ENCODE results near the gene PTPN2.

The PTPN2 gene

GRCh38 chr18:12819322-12819721 is 64.7 kb downstream of the PTPN2 start:
- DNase-seq (ENCODE audit: low read depth) = no peak
- H3K4me3 ChIP-seq (ENCODE audit: low read depth, low read length) = no peak overlapping the region
- no peak for TF ChIP-seq CTCF (IDR thresholded peaks at IDR 0.05; ENCODE audit: low read depth, low read length, missing control alignments)

GRCh38 chr18:12818243-12818642 is 65.8 kb downstream of the PTPN2 start:
- no peak for TF ChIP-seq CTCF (IDR thresholded peaks at IDR 0.05; ENCODE audit: low read depth, low read length, missing control alignments)
- no peak for DNase-seq (ENCODE audit: low read depth)
- no peak overlapping the region for H3K4me3 ChIP-seq (ENCODE audit: low read depth, low read length)

DNA sequence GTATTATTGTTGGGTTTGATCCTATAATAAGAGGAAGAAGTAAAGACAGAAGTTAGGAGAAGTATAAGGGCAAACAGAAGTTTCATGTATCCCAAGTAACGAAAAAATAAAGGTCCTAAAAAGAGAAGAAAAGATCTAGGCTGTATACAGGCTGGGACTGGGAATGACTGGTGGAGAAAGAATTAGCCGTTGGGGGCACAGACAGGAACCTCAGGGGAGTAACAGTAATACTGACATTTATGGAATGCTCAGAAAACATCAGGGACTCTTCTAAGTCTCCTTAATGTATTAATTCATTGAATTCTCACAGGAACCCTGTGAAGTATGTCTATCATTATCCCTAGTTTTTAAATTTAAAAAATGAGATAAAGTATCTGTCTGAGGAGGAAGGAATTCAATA is 67.6 kb downstream of the PTPN2 start:
- TF ChIP-seq CTCF (IDR thresholded peaks at IDR 0.05; ENCODE audit: low read depth, low read length, missing control alignments) = no peak
- H3K4me3 ChIP-seq (ENCODE audit: low read depth, low read length) = no peak overlapping the region
- DNase-seq (ENCODE audit: low read depth) = no peak

GRCh38 chr18:12811191-12811950 is 72.7 kb downstream of the PTPN2 start:
- no peak for DNase-seq (ENCODE audit: low read depth)
- H3K4me3 ChIP-seq (ENCODE audit: low read depth, low read length) = no peak overlapping the region

DNA sequence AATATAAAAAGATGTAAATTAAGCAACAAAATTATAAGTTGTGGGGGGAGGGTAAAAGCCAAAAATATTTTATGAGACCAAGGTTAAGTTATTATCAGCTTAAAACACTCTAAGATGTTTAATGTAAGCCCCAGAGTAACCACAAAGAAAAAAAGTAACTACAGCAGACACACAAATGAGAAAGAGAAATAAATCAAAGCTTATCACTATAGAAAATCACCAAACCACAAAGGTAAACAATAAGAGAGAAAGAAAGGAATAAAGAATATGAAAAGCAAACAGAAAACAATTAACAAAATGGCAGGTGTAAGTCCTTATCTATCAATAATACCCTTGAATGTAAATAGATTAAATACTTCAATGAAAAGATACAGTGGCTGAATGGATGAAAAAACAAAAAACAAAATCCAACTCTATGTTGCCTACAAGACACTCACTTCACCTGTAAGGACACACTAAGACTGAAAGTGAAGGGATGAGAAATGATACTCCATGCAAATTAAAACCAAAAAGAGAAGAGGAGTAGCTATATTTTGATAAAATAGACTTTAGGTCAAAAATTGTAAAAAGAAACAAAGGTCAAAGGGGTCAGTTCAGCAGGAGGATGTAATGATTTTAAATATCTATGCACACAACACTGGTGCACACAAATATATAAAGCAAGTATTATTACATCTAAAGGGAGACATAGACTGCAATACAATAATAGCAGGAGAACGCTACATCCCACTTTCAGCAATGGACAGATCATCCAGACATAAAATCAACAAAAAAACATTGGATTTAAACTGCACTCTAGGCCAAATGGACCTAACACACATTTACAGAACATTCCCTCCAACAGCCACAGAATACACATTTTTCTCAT is 80.7 kb downstream of the PTPN2 start:
- TF ChIP-seq CTCF (IDR thresholded peaks at IDR 0.05; ENCODE audit: low read depth, low read length, missing control alignments) = no peak
- H3K4me3 ChIP-seq (ENCODE audit: low read depth, low read length) = no peak overlapping the region
- peak; percentile 18 for DNase-seq (ENCODE audit: low read depth)

More at GRCh38 chr18:12811191-12811950, 72.7 kb downstream of the PTPN2 start:
- TF ChIP-seq CTCF (IDR thresholded peaks at IDR 0.05; ENCODE audit: low read depth, low read length, missing control alignments) = no peak

GRCh38 chr18:12802538-12802937 is 81.5 kb downstream of the PTPN2 start:
- no peak overlapping the region for H3K4me3 ChIP-seq (ENCODE audit: low read depth, low read length)
- TF ChIP-seq CTCF (IDR thresholded peaks at IDR 0.05; ENCODE audit: low read depth, low read length, missing control alignments) = no peak
- no peak for DNase-seq (ENCODE audit: low read depth)

Measured in GM12864 (cell line).